Neural progenitor cell (in vitro differentiated cells): ENCODE results near the gene ZSWIM6. TPM values are rescaled to one million over a fixed set of nuclear protein-coding genes. Genes with fewer than 3 reads are reported as not detected.

Experiments
- DNase-seq: peaks from one replicate; pipeline ENCODE4 v3.0.0-alpha.2; 2016; ENCODE audit warnings: low spot score
- H2AFZ ChIP-seq: fragments of 200-600 bp; sonication (generic); replicated peaks from 2 replicates; pipeline ENCODE4 v1.6.1; 2016; ENCODE audit warnings: antibody characterized with exemption
- H3F3A ChIP-seq: fragments of 200-600 bp; sonication (generic); 2 replicates; pipeline ENCODE4 v1.6.1; 2016; ENCODE audit warnings: antibody characterized with exemption, low read depth
- H3K27ac ChIP-seq: fragments of 200-600 bp; sonication (generic); 2 replicates; pipeline ENCODE4 v1.5.1; 2016; ENCODE audit warnings: mild to moderate bottlenecking
- H3K27me3 ChIP-seq: fragments of 200-600 bp; sonication (generic); 2 replicates; pipeline ENCODE4 v1.6.1; 2016; ENCODE audit warnings: mild to moderate bottlenecking, moderate library complexity
- H3K36me3 ChIP-seq: fragments of 200-600 bp; sonication (generic); 2 replicates; pipeline ENCODE4 v1.5.1; 2016
- H3K4me1 ChIP-seq: fragments of 200-600 bp; sonication (generic); 2 replicates; pipeline ENCODE4 v1.6.1; 2016; ENCODE audit warnings: mixed run types
- H3K4me2 ChIP-seq: fragments of 200-600 bp; sonication (generic); 2 replicates; pipeline ENCODE4 v1.6.1; 2016
- H3K4me3 ChIP-seq: fragments of 200-600 bp; sonication (generic); 2 replicates; pipeline ENCODE4 v1.5.1; 2016
- H3K79me2 ChIP-seq: fragments of 200-600 bp; sonication (generic); 2 replicates; pipeline ENCODE4 v1.6.1; 2016; ENCODE audit warnings: low read depth
- H3K9ac ChIP-seq: fragments of 200-600 bp; sonication (generic); 2 replicates; pipeline ENCODE4 v1.6.1; 2016
- H3K9me3 ChIP-seq: fragments of 200-600 bp; sonication (generic); 2 replicates; pipeline ENCODE4 v1.5.1; 2016; ENCODE audit warnings: low read depth
- H4K20me1 ChIP-seq: fragments of 200-600 bp; sonication (generic); 2 replicates; pipeline ENCODE4 v1.6.1; 2016; ENCODE audit warnings: low read depth
- H3K27ac Mint-ChIP-seq: 3 replicates; pipeline ENCODE4 v1.8.0; 2021; ENCODE audit warnings: mixed read lengths
- H3K27me3 Mint-ChIP-seq: 2 replicates; pipeline ENCODE4 v1.8.0; 2022; ENCODE audit warnings: low read depth, mild to moderate bottlenecking, inconsistent platforms, moderate library complexity, mixed read lengths; ENCODE audit not compliant: insufficient read depth
- H3K36me3 Mint-ChIP-seq: 3 replicates; pipeline ENCODE4 v1.8.0; 2021; ENCODE audit warnings: mixed read lengths
- H3K4me1 Mint-ChIP-seq: 3 replicates; pipeline ENCODE4 v1.8.0; 2021; ENCODE audit warnings: mixed read lengths
- H3K4me3 Mint-ChIP-seq: 3 replicates; pipeline ENCODE4 v1.8.0; 2021; ENCODE audit warnings: mild to moderate bottlenecking, moderate library complexity, mixed read lengths
- H3K9me3 Mint-ChIP-seq: 3 replicates; pipeline ENCODE4 v1.8.0; 2020; ENCODE audit warnings: mixed read lengths
- CTCF ChIP-seq: fragments of 200-600 bp; sonication (generic); IDR thresholded peaks from 2 replicates; pipeline ENCODE4 v1.5.1; 2017; ENCODE audit warnings: antibody characterized with exemption, mild to moderate bottlenecking
- EZH2 ChIP-seq: fragments of 200-600 bp; sonication (generic); IDR thresholded peaks from 2 replicates; pipeline ENCODE4 v1.6.1; 2017; ENCODE audit warnings: antibody characterized with exemption, mild to moderate bottlenecking, moderate library complexity
- EZH2phosphoT487 ChIP-seq: fragments of 200-600 bp; sonication (generic); IDR thresholded peaks from 2 replicates; pipeline ENCODE4 v1.6.1; 2017; ENCODE audit warnings: antibody characterized with exemption
- total RNA-seq: library from RNA; depleted of rRNA; stranded (reverse); fragments of >200 nt; gene quantifications from 2 replicates; pipeline ENCODE4 v1.2.3, GENCODE V29; 2015; ENCODE audit warnings: low replicate concordance

ZSWIM6 gene
- total RNA-seq, 1 donor from 2014 or later = 32.2 TPM

DNA sequence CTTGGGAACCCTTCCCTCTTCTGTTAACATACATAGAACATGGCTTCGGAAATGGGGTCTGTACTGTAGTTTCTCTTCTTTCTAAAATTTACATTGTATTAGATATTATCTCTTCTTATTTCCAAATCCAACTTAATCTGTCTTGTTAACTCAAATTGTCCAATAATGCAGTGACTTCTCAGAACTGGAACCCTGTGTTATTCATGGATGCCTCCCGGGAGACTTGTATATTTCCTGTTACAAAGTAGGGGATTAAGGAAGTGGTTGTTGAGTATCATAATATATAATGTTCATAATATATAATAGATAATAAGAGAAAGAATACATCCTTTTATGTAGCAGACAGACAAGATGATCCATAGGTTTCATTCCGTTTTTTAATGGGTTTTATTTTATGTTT is 128.4 kb downstream of the ZSWIM6 start:
- Mint-ChIP-seq H3K36me3 (peaks cover 19% of the 10 kb centered on the region), H3K27me3 (no peaks in the 10 kb centered on the region), H3K4me1 (peaks cover 4% of the 10 kb centered on the region), H3K27ac (no peak overlapping the region), H3K9me3 (no peaks in the 10 kb centered on the region), H3K4me3 (no peak overlapping the region)
- peaks cover 73% of the 10 kb centered on the region for H4K20me1 ChIP-seq
- H3K9me3 ChIP-seq = no peaks in the 10 kb centered on the region
- H3K36me3 ChIP-seq = no peaks in the 10 kb centered on the region
- no peak overlapping the region for H3K4me3 ChIP-seq
- H3K9ac ChIP-seq = no peak overlapping the region
- H3K27me3 ChIP-seq = no peaks in the 10 kb centered on the region
- peaks cover 91% of the 10 kb centered on the region for H3K79me2 ChIP-seq
- no peak overlapping the region for H3K27ac ChIP-seq
- no peak overlapping the region for H3K4me2 ChIP-seq
- H3K4me1 ChIP-seq = peaks cover 11% of the 10 kb centered on the region
- DNase-seq = no peak
- no peak overlapping the region for H2AFZ ChIP-seq
- TF ChIP-seq EZH2phosphoT487 = no peak
- no peak for TF ChIP-seq EZH2
- H3F3A ChIP-seq = no peaks in the 10 kb centered on the region

DNA sequence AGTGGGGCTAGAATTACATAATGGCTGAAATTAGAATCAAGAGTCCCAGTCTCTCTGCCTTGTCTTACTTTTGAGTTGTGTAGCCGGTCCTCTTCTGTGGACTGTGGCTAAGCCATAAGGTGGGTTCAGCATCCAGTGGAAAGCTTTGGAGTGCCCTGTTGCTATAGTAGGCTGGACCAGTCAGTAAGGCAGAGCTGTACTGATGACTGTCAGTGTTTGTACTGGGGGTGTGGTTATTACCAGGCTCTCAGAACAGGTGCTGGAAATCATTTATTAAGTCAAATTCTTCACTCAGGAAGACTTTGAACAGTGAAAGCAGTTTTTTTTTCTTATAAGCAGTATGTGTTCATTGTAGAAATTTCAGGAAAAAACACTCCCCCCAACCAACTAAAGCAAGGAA is 129.4 kb downstream of the ZSWIM6 start:
- Mint-ChIP-seq H3K27me3 (no peaks in the 10 kb centered on the region), H3K4me1 (peaks cover 1% of the 10 kb centered on the region), H3K9me3 (no peaks in the 10 kb centered on the region), H3K4me3 (no peak overlapping the region), H3K36me3 (peaks cover 21% of the 10 kb centered on the region), H3K27ac (no peak overlapping the region)
- H2AFZ ChIP-seq = no peak overlapping the region
- H3K9ac ChIP-seq = no peak overlapping the region
- H3K9me3 ChIP-seq = no peaks in the 10 kb centered on the region
- no peak overlapping the region for H3K27ac ChIP-seq
- H3F3A ChIP-seq = no peaks in the 10 kb centered on the region
- H3K4me3 ChIP-seq = no peak overlapping the region
- no peaks in the 10 kb centered on the region for H3K27me3 ChIP-seq
- peaks cover 92% of the 10 kb centered on the region for H3K79me2 ChIP-seq
- no peaks in the 10 kb centered on the region for H3K36me3 ChIP-seq
- H4K20me1 ChIP-seq = peaks cover 73% of the 10 kb centered on the region
- peaks cover 4% of the 10 kb centered on the region for H3K4me1 ChIP-seq
- TF ChIP-seq EZH2 (no peak), EZH2phosphoT487 (no peak), CTCF (no peak)
- no peak for DNase-seq
- H3K4me2 ChIP-seq = no peak overlapping the region

- H3K9ac ChIP-seq = no peak overlapping the region
- H3K4me3 ChIP-seq = no peak overlapping the region
- H3K27ac Mint-ChIP-seq = no peak overlapping the region
- H3K4me2 ChIP-seq = no peak overlapping the region
- no peaks in the 10 kb centered on the region for H3K9me3 Mint-ChIP-seq
- H3K27me3 ChIP-seq = no peaks in the 10 kb centered on the region
- peaks cover 94% of the 10 kb centered on the region for H3K79me2 ChIP-seq
- TF ChIP-seq EZH2 (no peak), CTCF (no peak)
- H3K36me3 ChIP-seq = no peaks in the 10 kb centered on the region
- no peaks in the 10 kb centered on the region for H3K27me3 Mint-ChIP-seq
- H2AFZ ChIP-seq = no peak overlapping the region
- peaks cover 20% of the 10 kb centered on the region for H3K36me3 Mint-ChIP-seq
- no peaks in the 10 kb centered on the region for H3K4me1 Mint-ChIP-seq
- H3K9me3 ChIP-seq = no peaks in the 10 kb centered on the region
- H4K20me1 ChIP-seq = peaks cover 71% of the 10 kb centered on the region
- no peak for DNase-seq
- no peak overlapping the region for H3K27ac ChIP-seq
- H3K4me3 Mint-ChIP-seq = no peak overlapping the region
- no peaks in the 10 kb centered on the region for H3F3A ChIP-seq
- H3K4me1 ChIP-seq = peaks cover 8% of the 10 kb centered on the region
These were observed 129.9 kb downstream of the ZSWIM6 start for GRCh38 chr5:61461926-61462325.

- peaks cover 93% of the 10 kb centered on the region for H3K79me2 ChIP-seq
- no peak overlapping the region for H3K9ac ChIP-seq
- no peak for DNase-seq
- no peak overlapping the region for H3K4me3 ChIP-seq
- no peaks in the 10 kb centered on the region for H3K36me3 ChIP-seq
- no peaks in the 10 kb centered on the region for H3K27me3 Mint-ChIP-seq
- H3K27ac ChIP-seq = no peak overlapping the region
- H2AFZ ChIP-seq = no peak overlapping the region
- H3K27me3 ChIP-seq = no peaks in the 10 kb centered on the region
- H3K36me3 Mint-ChIP-seq = peaks cover 13% of the 10 kb centered on the region
- H3F3A ChIP-seq = no peaks in the 10 kb centered on the region
- peaks cover 76% of the 10 kb centered on the region for H4K20me1 ChIP-seq
- no peak overlapping the region for H3K4me2 ChIP-seq
- TF ChIP-seq CTCF (no peak), EZH2phosphoT487 (no peak), EZH2 (no peak)
- peaks cover 5% of the 10 kb centered on the region for H3K4me1 Mint-ChIP-seq
- H3K4me1 ChIP-seq = peaks cover 20% of the 10 kb centered on the region
- H3K9me3 ChIP-seq = no peaks in the 10 kb centered on the region
- no peak overlapping the region for H3K4me3 Mint-ChIP-seq
- H3K9me3 Mint-ChIP-seq = peaks cover 2% of the 10 kb centered on the region
- no peak overlapping the region for H3K27ac Mint-ChIP-seq
These were observed 131.5 kb downstream of the ZSWIM6 start for GRCh38 chr5:61463596-61463995.
